Endothelial cell of umbilical vein (primary cell): ENCODE results near the gene TTYH3. TPM values are rescaled to one million over a fixed set of nuclear protein-coding genes. Genes with fewer than 3 reads are reported as not detected.

Experiments
- BruUV-seq: library from RNA; stranded (reverse); fragments of 400-500 nt; replicated peaks from 2 replicates; lab custom pipeline; 2021; lab: Mats Ljungman, UMichigan
- CTCF ChIA-PET: fragments of 300-600, 350-600 bp; sonication (Branson Sonifier 250); formaldehyde crosslinking; loops from one replicate; lab custom pipeline; 2021; ENCODE audit warnings: antibody characterized with exemption, inconsistent platforms; lab: Charles Lee
- POLR2A ChIA-PET: fragments of 300-600, 350-600 bp; sonication (Branson Sonifier 250); formaldehyde crosslinking; loops from one replicate; lab custom pipeline; 2021; ENCODE audit warnings: antibody characterized with exemption, inconsistent platforms; lab: Charles Lee
- DNase-seq: peaks from one replicate; pipeline ENCODE4 v3.0.0-alpha.2; 2011; ENCODE audit warnings: low read depth, low spot score
- FAIRE-seq: peaks from 2 replicates; lab custom pipeline; 2011; peaks lifted over from hg19 to GRCh38; lab: Jason Lieb, UNC
- H2AFZ ChIP-seq: 2 replicates; pipeline ENCODE4 v1.6.0; 2012; ENCODE audit warnings: low read depth, low read length, control low read depth, inconsistent platforms
- H3K27ac ChIP-seq: 2 replicates; pipeline ENCODE4 v1.5.1; 2011; ENCODE audit warnings: low read depth, mild to moderate bottlenecking, control low read depth, low read length, moderate library complexity; ENCODE audit not compliant: insufficient read depth
- H3K27me3 ChIP-seq, 2 experiments: 2 replicates each; pipeline versions ENCODE4 v1.6.0 to v1.6.1; 2011; ENCODE audit warnings: low read length in 2 of 2, mixed read lengths in 1 of 2; ENCODE audit not compliant: control insufficient read depth in 2 of 2, insufficient read depth in 2 of 2
- H3K36me3 ChIP-seq, 2 experiments: 2 replicates in 1 of 2; 3 replicates in 1 of 2; pipeline ENCODE4 v1.5.1; 2011; ENCODE audit warnings: low read length in 2 of 2, mild to moderate bottlenecking in 1 of 2, moderate library complexity in 1 of 2; ENCODE audit not compliant: control insufficient read depth in 2 of 2, insufficient read depth in 2 of 2; ENCODE audit errors: extremely low read depth in 1 of 2
- H3K4me1 ChIP-seq: 3 replicates; pipeline ENCODE4 v1.5.1; 2011; ENCODE audit warnings: mild to moderate bottlenecking, low read length; ENCODE audit not compliant: control insufficient read depth, insufficient read depth; ENCODE audit errors: extremely low read depth
- H3K4me2 ChIP-seq: 2 replicates; pipeline ENCODE4 v1.6.1; 2011; ENCODE audit warnings: low read length, control low read depth, mixed read lengths; ENCODE audit not compliant: insufficient read depth
- H3K4me3 ChIP-seq, 3 experiments: fragments of 200-600 bp in 1 of 3; sonication (generic), shearing (Covaris generic) in 1 of 3; replicated peaks in 1 of 3; 2 replicates each; pipeline ENCODE4 v1.5.1; 2011 to 2016; ENCODE audit warnings: control low read depth in 3 of 3, low read length in 3 of 3, mild to moderate bottlenecking in 2 of 3, inconsistent platforms in 1 of 3, low read depth in 1 of 3, moderate library complexity in 1 of 3; ENCODE audit not compliant: insufficient read depth in 1 of 3
- H3K79me2 ChIP-seq: 2 replicates; pipeline ENCODE4 v1.6.0; 2012; ENCODE audit warnings: low read length, inconsistent platforms; ENCODE audit not compliant: control insufficient read depth, insufficient read depth
- H3K9ac ChIP-seq: replicated peaks from 2 replicates; pipeline ENCODE3; 2011; ENCODE audit warnings: low read length, control low read depth; ENCODE audit not compliant: insufficient read depth; ENCODE audit errors: extremely low read depth
- H3K9me1 ChIP-seq: replicated peaks from 3 replicates; pipeline ENCODE4 v1.6.0; 2011; ENCODE audit warnings: mild to moderate bottlenecking, low read length; ENCODE audit not compliant: control insufficient read depth, insufficient read depth; ENCODE audit errors: extremely low read depth
- H3K9me3 ChIP-seq: replicated peaks from 2 replicates; pipeline ENCODE4 v1.5.1; 2012; ENCODE audit warnings: low read length, inconsistent platforms; ENCODE audit not compliant: control insufficient read depth, insufficient read depth
- H4K20me1 ChIP-seq: replicated peaks from 2 replicates; pipeline ENCODE3; 2011; ENCODE audit warnings: mild to moderate bottlenecking, low read length; ENCODE audit not compliant: control insufficient read depth, insufficient read depth; ENCODE audit errors: extremely low read depth
- CTCF ChIP-seq, 2 donors: IDR thresholded peaks; 1 replicate in 1 of 2; 2 replicates in 1 of 2; pipeline ENCODE4 v1.5.1; 2011; ENCODE audit warnings: low read length in 2 of 2, mild to moderate bottlenecking in 2 of 2, moderate library complexity in 2 of 2, control low read depth in 1 of 2, inconsistent platforms in 1 of 2, low read depth in 1 of 2; ENCODE audit not compliant: insufficient read depth in 1 of 2; ENCODE audit errors: extremely low read depth in 1 of 2
- EZH2 ChIP-seq: IDR thresholded peaks from 2 replicates; pipeline ENCODE4 v1.6.1; 2012; ENCODE audit warnings: borderline replicate concordance, low read depth, mild to moderate bottlenecking, moderate library complexity, low read length, inconsistent platforms; ENCODE audit not compliant: severe bottlenecking
- FOS ChIP-seq: IDR thresholded peaks from 2 replicates; pipeline ENCODE4 v1.6.1; 2011; ENCODE audit warnings: mild to moderate bottlenecking, low read length, moderate library complexity, borderline replicate concordance; ENCODE audit not compliant: insufficient read depth
- GATA2 ChIP-seq: IDR thresholded peaks from 2 replicates; pipeline ENCODE4 v1.7.0; 2011; ENCODE audit warnings: low read depth, mild to moderate bottlenecking, moderate library complexity, mixed read lengths, low read length; ENCODE audit not compliant: insufficient read length, insufficient read depth
- JUN ChIP-seq: IDR thresholded peaks from 2 replicates; pipeline ENCODE4 v1.6.1; 2011; ENCODE audit warnings: borderline replicate concordance, low read depth; ENCODE audit not compliant: insufficient read length, insufficient read depth
- MAX ChIP-seq: IDR thresholded peaks from 2 replicates; pipeline ENCODE4 v1.6.1; 2011; ENCODE audit not compliant: insufficient read depth, insufficient read length
- MYC ChIP-seq: IDR thresholded peaks from one replicate; pipeline ENCODE4 v1.6.1; 2011; ENCODE audit warnings: mild to moderate bottlenecking, low read depth, low read length
- POLR2A ChIP-seq: IDR thresholded peaks from 2 replicates; pipeline ENCODE4 v1.6.1; 2012; ENCODE audit warnings: low read depth, mild to moderate bottlenecking, control low read depth, low read length
- POLR2AphosphoS5 ChIP-seq: IDR thresholded peaks from 2 replicates; pipeline ENCODE4 v1.6.1; 2012; ENCODE audit warnings: low read depth, mild to moderate bottlenecking, control low read depth, low read length, moderate library complexity; ENCODE audit not compliant: insufficient read depth
- dilution Hi-C: fragments of 300-500 bp; cut with MboI; formaldehyde crosslinking; loops from one replicate; pipeline ENCODE4 v1.15.0; 2019; ENCODE audit warnings: low sequenced_read_pairs; ENCODE audit not compliant: extremely low pct_ligation_motif_present
- intact Hi-C: fragments of 100-400 bp; cut with micrococcal nuclease; formaldehyde crosslinking; loops from one replicate; pipeline ENCODE4 v1.10.0; 2022
- polyA plus RNA-seq, 4 experiments: library from polyadenylated mRNA; depleted of rRNA in 3 of 4; stranded (reverse) in 3 of 4; unstranded in 1 of 4; fragments of >200 nt; gene quantifications; 2 replicates each; pipeline versions ENCODE4 v1.2.1 to v1.2.3, GENCODE V29; 2011 to 2012; ENCODE audit warnings: missing spikeins in 1 of 4
- total RNA-seq: library from RNA; stranded (reverse); gene quantifications from 2 replicates; pipeline ENCODE4 v1.2.3, GENCODE V29; 2021

TTYH3 gene
- total and polyA plus RNA-seq, 2 donors (not counting 3 experiments of a cell fraction or from before 2014, with no cell fraction given) = 143 to 280 TPM

GRCh38 chr7:2611401-2611800 is 20.4 kb upstream of the TTYH3 start:
- dilution Hi-C loops = no loop called here
- Histone ChIP-seq H3K27ac (no peak overlapping the region), H3K9me3 (no peaks in the 10 kb centered on the region), H2AFZ (no peak overlapping the region), H3K4me3 (no peak overlapping the region), H3K27me3 (no peaks in the 10 kb centered on the region), H3K4me1 (peaks cover 13% of the 10 kb centered on the region), H3K9me1 (no peaks in the 10 kb centered on the region), H3K36me3 (no peaks in the 10 kb centered on the region), H3K79me2 (no peaks in the 10 kb centered on the region), H4K20me1 (no peaks in the 10 kb centered on the region), H3K9ac (no peak overlapping the region), H3K4me2 (no peak overlapping the region)
- intact Hi-C loops = no loop called here
- TF ChIP-seq JUN (no peak), FOS (no peak), POLR2AphosphoS5 (no peak), POLR2A (no peak), MYC (no peak), CTCF (IDR thresholded peaks at IDR 0.05; ENCODE audit: extremely low read depth in 1 of 2, insufficient read depth in 1 of 2, low read depth in 1 of 2, low read length in 2 of 2) (no peak), EZH2 (no peak), MAX (no peak), GATA2 (no peak)
- DNase-seq (no peak), FAIRE-seq (no peak)
- ChIA-PET POLR2A (no interaction called here), CTCF (interaction anchor here (2.0 kb wide), 2 partner anchors 32 to 49 kb away, joined by 4 to 6 read pairs; no protein-coding TSS in a partner anchor)
- no TSS peak for BruUV-seq
